G401 (cell line): ENCODE measurements around the gene OSBPL2. TPM values are rescaled to one million over a fixed set of nuclear protein-coding genes. Genes with fewer than 3 reads are reported as not detected.

ENCODE experiments used
- DNase-seq: peaks from one replicate; pipeline ENCODE4 v3.0.0-alpha.2; 2015; ENCODE audit warnings: low spot score
- in situ Hi-C: cut with HindIII; loops from 2 replicates; pipeline ENCODE4 v1.10.0; 2016; ENCODE audit warnings: low sequenced_read_pairs, mixed read lengths
- total RNA-seq: library from RNA; depleted of rRNA; stranded (reverse); fragments of >200 nt; shearing (Covaris generic); gene quantifications from 2 replicates; pipeline ENCODE4 v1.2.3, GENCODE V29; 2014

Gene OSBPL2
- total RNA-seq, 1 experiment from 2014 or later = 19.6 TPM

GRCh38 chr20:62219101-62219991 lies 19.0 kb upstream of the OSBPL2 start:
- in situ Hi-C loops = no loop called here
- no peak for DNase-seq

- DNase-seq = peak; percentile 37
- in situ Hi-C loops = no loop called here
Observed at GRCh38 chr20:62219992-62220665, 18.2 kb upstream of the OSBPL2 start, which contains the start of gene HRH3. HRH3 (minus strand) TSS chr20:62220278; CDS start chr20:62219970, 308 bp downstream.

GRCh38 chr20:62220666-62221568 lies 17.4 kb upstream of the OSBPL2 start:
- in situ Hi-C loops = no loop called here
- DNase-seq = peak; percentile 45

GRCh38 chr20:62222266-62222850 lies 16.0 kb upstream of the OSBPL2 start:
- in situ Hi-C loops = no loop called here
- DNase-seq = no peak

GRCh38 chr20:62222972-62223371 lies 15.3 kb upstream of the OSBPL2 start:
- in situ Hi-C loops = no loop called here
- DNase-seq = no peak

GRCh38 chr20:62223571-62223970 lies 14.8 kb upstream of the OSBPL2 start:
- in situ Hi-C loops = no loop called here
- DNase-seq = no peak

GRCh38 chr20:62224113-62224855 lies 14.0 kb upstream of the OSBPL2 start:
- in situ Hi-C loops = no loop called here
- no peak for DNase-seq

GRCh38 chr20:62225026-62225425 lies 13.3 kb upstream of the OSBPL2 start:
- in situ Hi-C loops = no loop called here
- no peak for DNase-seq

GRCh38 chr20:62225820-62226635 lies 12.3 kb upstream of the OSBPL2 start:
- no peak for DNase-seq
- in situ Hi-C loops = no loop called here

GRCh38 chr20:62226707-62227590 lies 11.4 kb upstream of the OSBPL2 start:
- in situ Hi-C loops = no loop called here
- DNase-seq = no peak

- in situ Hi-C loops = no loop called here
- DNase-seq = no peak
Observed at GRCh38 chr20:62227591-62227976, 10.7 kb upstream of the OSBPL2 start.

GRCh38 chr20:62227977-62228958 lies 10.1 kb upstream of the OSBPL2 start:
- DNase-seq = no peak
- in situ Hi-C loops = no loop called here

GRCh38 chr20:62228982-62229545 lies 9.3 kb upstream of the OSBPL2 start:
- DNase-seq = no peak
- in situ Hi-C loops = no loop called here

- in situ Hi-C loops = no loop called here
- DNase-seq = no peak
Observed at GRCh38 chr20:62229667-62230066, 8.7 kb upstream of the OSBPL2 start.

- in situ Hi-C loops = no loop called here
- no peak for DNase-seq
Observed at GRCh38 chr20:62230276-62230675, 8.0 kb upstream of the OSBPL2 start.
